ENCODE results near the gene CCSER1. TPM values are rescaled to one million over a fixed set of nuclear protein-coding genes. Genes with fewer than 3 reads are reported as not detected.

CCSER1 gene
- total and polyA plus RNA-seq, 2 of the 8 experiments (the other 6 are each of a cell fraction or from before 2014, with no cell fraction given), result 0.26 to 0.84 TPM

DNA sequence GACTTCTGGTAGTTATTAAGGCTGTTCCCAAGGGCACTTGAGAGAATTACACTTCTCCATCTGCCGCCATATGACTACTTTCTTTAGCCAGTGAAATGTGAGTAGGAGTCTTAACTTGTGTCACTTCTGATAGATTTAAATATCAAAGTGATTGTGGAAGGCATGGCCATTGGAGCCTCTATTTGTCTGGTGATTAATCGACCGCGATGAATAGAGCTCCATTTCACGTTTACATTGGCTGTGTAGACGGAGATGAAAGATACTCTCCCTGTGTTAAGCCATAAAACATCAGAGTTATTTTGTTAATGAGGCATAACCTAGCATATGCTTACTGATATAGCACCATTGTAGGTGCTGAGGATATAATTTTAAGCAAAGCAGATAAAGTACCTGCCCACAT lies 852.4 kb downstream of the CCSER1 start:
- Histone ChIP-seq H3K23ac (ENCODE audit: insufficient read length) (no peak overlapping the region), H3K23me2 (ENCODE audit: low read depth, low read length) (no peaks in the 10 kb centered on the region), H4K8ac (ENCODE audit: extremely low read depth, insufficient read depth, low read length) (no peak overlapping the region), H3K4ac (replicated peaks; ENCODE audit: insufficient read length, low read depth, low read length) (no peak overlapping the region), H3K4me3 (ENCODE audit: extremely low read depth in 1 of 4, insufficient read depth in 2 of 4, low read depth in 3 of 4, low read length in 4 of 4) (no peak overlapping the region), H3K9ac (replicated peaks in 1 of 4; ENCODE audit: extremely low read depth in 1 of 4, low read depth in 3 of 4, low read length in 3 of 4) (no peak overlapping the region), H3K14ac (ENCODE audit: insufficient read length) (no peak overlapping the region), H2BK20ac (ENCODE audit: low read length) (no peak overlapping the region), H3K4me2 (ENCODE audit: insufficient read depth in 1 of 2, low read depth in 2 of 2, low read length in 2 of 2) (no peak overlapping the region), H3K9me3 (ENCODE audit: insufficient read depth in 2 of 2, low read depth in 1 of 2, low read length in 1 of 2) (no peaks in the 10 kb centered on the region), H3K4me1 (replicated peaks in 1 of 4; ENCODE audit: control insufficient read depth in 3 of 4, insufficient read depth in 4 of 4, low read length in 3 of 4) (no peaks in the 10 kb centered on the region), H2BK5ac (ENCODE audit: low read depth, low read length) (no peak overlapping the region), H3K79me1 (ENCODE audit: low read depth, low read length) (no peaks in the 10 kb centered on the region), H4K5ac (ENCODE audit: insufficient read length, low read depth, low read length) (no peak overlapping the region), H2BK120ac (replicated peaks; ENCODE audit: low read depth, low read length) (no peak overlapping the region), H2AK5ac (ENCODE audit: low read depth, low read length) (no peak overlapping the region), H4K91ac (replicated peaks; ENCODE audit: insufficient read length, low read length) (no peak overlapping the region), H4K20me1 (replicated peaks in 1 of 2; ENCODE audit: control insufficient read depth in 1 of 2, insufficient read depth in 2 of 2, low read length in 2 of 2) (no peaks in the 10 kb centered on the region), H3K56ac (replicated peaks; ENCODE audit: insufficient read length, low read depth, low read length) (no peak overlapping the region), H3K27me3 (replicated peaks in 1 of 4; ENCODE audit: control insufficient read depth in 3 of 4, extremely low read depth in 1 of 4, insufficient read depth in 3 of 4, low read length in 3 of 4) (no peaks in the 10 kb centered on the region), H3K27ac (ENCODE audit: low read depth, low read length) (no peak overlapping the region), H3K79me2 (ENCODE audit: control insufficient read depth in 1 of 2, insufficient read depth in 2 of 2, low read length in 2 of 2) (no peaks in the 10 kb centered on the region), H2BK15ac (ENCODE audit: low read length) (no peak overlapping the region), H3K36me3 (ENCODE audit: control insufficient read depth in 2 of 4, insufficient read depth in 4 of 4, low read length in 3 of 4) (no peaks in the 10 kb centered on the region), H2BK12ac (ENCODE audit: low read depth, low read length) (no peak overlapping the region), H2AFZ (ENCODE audit: low read length) (no peak overlapping the region), H3K18ac (ENCODE audit: extremely low read depth, low read length) (no peak overlapping the region)
- no peak for FAIRE-seq
- POLR2A ChIA-PET (ENCODE audit: partially characterized antibody), result no interaction called here
- WGBS, 2 experiments (ENCODE audit: extremely low coverage in 1 of 2, insufficient coverage in 1 of 2, insufficient read length in 1 of 2, insufficient replicate concordance in 2 of 2, low coverage in 1 of 2, low lambda C conversion rate in 2 of 2, missing lambda C conversion rate in 1 of 2), result 95% methylated on average over 6 of the region's 6 CpGs; no CpG with 5 or more reads in 1 of the 2 experiments
- DNase-seq (ENCODE audit: low read depth in 1 of 2, low spot score in 2 of 2), result no peak
- CTCF ChIA-PET (ENCODE audit: partially characterized antibody), result interaction anchor here (0.7 kb wide), 1 partner anchor 19 kb away, joined by 3 read pairs; no protein-coding TSS in a partner anchor
- TF ChIP-seq HDAC2 (IDR thresholded peaks at IDR 0.05; ENCODE audit: borderline replicate concordance in 1 of 2, low read depth in 2 of 2, low read length in 2 of 2) (no peak), GABPA (IDR thresholded peaks at IDR 0.05; ENCODE audit: borderline replicate concordance, insufficient read depth, low read length) (no peak), SAP30 (IDR thresholded peaks at IDR 0.05; ENCODE audit: insufficient read depth, insufficient replicate concordance, low read length) (no peak), CEBPB (IDR thresholded peaks at IDR 0.05; ENCODE audit: low read depth, low read length) (no peak), CREB1 (IDR thresholded peaks at IDR 0.05) (no peak), EP300 (IDR thresholded peaks at IDR 0.05; ENCODE audit: borderline replicate concordance in 1 of 2, low read depth in 2 of 2, low read length in 2 of 2) (no peak), BACH1 (IDR thresholded peaks at IDR 0.05; ENCODE audit: low read length) (no peak), FOSL1 (IDR thresholded peaks at IDR 0.05; ENCODE audit: insufficient read depth, low read depth, low read length) (no peak)
- TF ChIP-seq, protein P1, sequence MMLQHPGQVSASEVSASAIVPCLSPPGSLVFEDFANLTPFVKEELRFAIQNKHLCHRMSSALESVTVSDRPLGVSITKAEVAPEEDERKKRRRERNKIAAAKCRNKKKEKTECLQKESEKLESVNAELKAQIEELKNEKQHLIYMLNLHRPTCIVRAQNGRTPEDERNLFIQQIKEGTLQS (IDR thresholded peaks at IDR 0.05; ENCODE audit: insufficient read depth, low read depth, low read length), result no peak
- TF ChIP-seq, protein P2, sequence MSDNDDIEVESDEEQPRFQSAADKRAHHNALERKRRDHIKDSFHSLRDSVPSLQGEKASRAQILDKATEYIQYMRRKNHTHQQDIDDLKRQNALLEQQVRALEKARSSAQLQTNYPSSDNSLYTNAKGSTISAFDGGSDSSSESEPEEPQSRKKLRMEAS (IDR thresholded peaks at IDR 0.05), result no peak
